K562 (cell line): Measurements from ENCODE around the gene PPP1R13L. TPM values are rescaled to one million over a fixed set of nuclear protein-coding genes. Genes with fewer than 3 reads are reported as not detected.

Experiments
- BACH1 ChIP-seq: fragments of 200-800 bp; sonication (Bioruptor generic); IDR thresholded peaks from 2 replicates; pipeline ENCODE4 v1.6.1; 2016; ENCODE audit warnings: missing genetic modification characterization, missing compliant biosample characterization
- CAMTA2 ChIP-seq: fragments of 250-450 bp; sonication (Bioruptor Pico); conservative IDR thresholded peaks from 2 replicates; pipeline ENCODE4 v1.5.1; 2022
- ELF4 ChIP-seq: fragments of 450-650 bp; formaldehyde crosslinking; IDR thresholded peaks from 2 replicates; pipeline ENCODE4 v1.4.0; 2022; ENCODE audit warnings: missing genetic modification characterization
- KAT7 ChIP-seq: sonication (generic); formaldehyde crosslinking; IDR thresholded peaks from 2 replicates; pipeline ENCODE4 v1.8.0; 2022; ENCODE audit warnings: missing genetic modification reagents, mild to moderate bottlenecking, borderline replicate concordance
- MAFG ChIP-seq: fragments of 450-650 bp; conservative IDR thresholded peaks from 2 replicates; pipeline ENCODE4 v1.6.1; 2016; ENCODE audit warnings: missing genetic modification characterization, missing compliant biosample characterization
- MCM3 ChIP-seq: fragments of 450-650 bp; IDR thresholded peaks from 2 replicates; pipeline ENCODE4 v1.6.1; 2016
- NFIC ChIP-seq: fragments of 450-650 bp; IDR thresholded peaks from 2 replicates; pipeline ENCODE4 v1.6.1; 2017; ENCODE audit warnings: mild to moderate bottlenecking, inconsistent platforms
- RFX1 ChIP-seq: fragments of 450-650 bp; IDR thresholded peaks from 2 replicates; pipeline ENCODE4 v1.6.1; 2016; ENCODE audit warnings: mild to moderate bottlenecking, moderate library complexity
- SMARCA5 ChIP-seq: fragments of 450-650 bp; IDR thresholded peaks from 2 replicates; pipeline ENCODE4 v1.6.1; 2016
- SP2 ChIP-seq: IDR thresholded peaks from 2 replicates; pipeline ENCODE4 v1.6.1; 2011; ENCODE audit warnings: mild to moderate bottlenecking, low read depth, low read length, moderate library complexity; ENCODE audit not compliant: poor library complexity, severe bottlenecking; ENCODE audit errors: extremely low read depth
- SRSF1 ChIP-seq: fragments of 200-400 bp; formaldehyde crosslinking; IDR thresholded peaks from 2 replicates; pipeline ENCODE4 v1.6.1; 2017; ENCODE audit warnings: mild to moderate bottlenecking, low read depth, low read length, moderate library complexity
- TCF7 ChIP-seq: sonication (generic); IDR thresholded peaks from 2 replicates; pipeline ENCODE4 v1.6.1; 2016; ENCODE audit warnings: antibody characterized with exemption, borderline replicate concordance
- TEAD2 ChIP-seq: fragments of 450-650 bp; IDR thresholded peaks from 2 replicates; pipeline ENCODE4 v1.6.1; 2016; ENCODE audit warnings: missing genetic modification characterization, control low read depth, missing compliant biosample characterization
- TRIM24 ChIP-seq, 2 experiments: fragments of 450-650 bp; IDR thresholded peaks; 2 replicates each; pipeline ENCODE4 v1.6.1; 2016
- ZBED1 ChIP-seq: IDR thresholded peaks from 2 replicates; pipeline ENCODE4 v1.6.1; 2014
- ZFP36 ChIP-seq: fragments of 150-350 bp; IDR thresholded peaks from 2 replicates; pipeline ENCODE4 v1.6.1; 2018; ENCODE audit warnings: low read length, low read depth; ENCODE audit not compliant: partially characterized antibody
- ZNF444 ChIP-seq: fragments of 250-450 bp; sonication (Bioruptor Pico); IDR thresholded peaks from 2 replicates; pipeline ENCODE4 v1.4.0; 2020; ENCODE audit warnings: mild to moderate bottlenecking, moderate library complexity
- ZNF707 ChIP-seq: fragments of 250-450 bp; sonication (Bioruptor Pico); conservative IDR thresholded peaks from 2 replicates; pipeline ENCODE4 v1.8.0; 2022; ENCODE audit warnings: inconsistent platforms, mild to moderate bottlenecking, moderate library complexity
- polyA plus RNA-seq, 8 experiments: library from polyadenylated mRNA; depleted of rRNA in 4 of 8; stranded (reverse) in 5 of 8; unstranded in 3 of 8; fragments of >200 nt; fragmentation: Nextera tagmentation in 2 of 8; fragmentation: Illumina TruSeq in 1 of 8; extraction: Ambion mirVana in 2 of 8; extraction: Trizol in 1 of 8; gene quantifications; 2 replicates each; pipeline versions ENCODE4 v1.2.1 to v1.2.3, GENCODE V29; 2011 to 2014; ENCODE audit warnings: inconsistent platforms in 1 of 8, missing spikeins in 1 of 8
- total RNA-seq, 7 experiments: library from RNA; depleted of rRNA in 6 of 7; stranded (reverse); fragments of >200 nt in 6 of 7; fragmentation: Illumina TruSeq in 2 of 7; extraction: Trizol in 2 of 7; gene quantifications; 2 replicates each; pipeline versions ENCODE4 v1.2.1 to v1.2.3, GENCODE V29; 2011 to 2021; ENCODE audit warnings: low replicate concordance in 1 of 7
- TF ChIP-seq, protein P1 (sequence below): fragments of 450-650 bp; formaldehyde crosslinking; IDR thresholded peaks from 2 replicates; pipeline ENCODE4 v1.4.0; 2020; ENCODE audit warnings: mild to moderate bottlenecking
- TF ChIP-seq, protein P2 (sequence below): fragments of 250-450 bp; sonication (Bioruptor Pico); IDR thresholded peaks from 2 replicates; pipeline ENCODE4 v1.8.0; 2021; ENCODE audit warnings: borderline replicate concordance, mild to moderate bottlenecking, moderate library complexity; ENCODE audit not compliant: poor library complexity, severe bottlenecking
- TF ChIP-seq, protein P3 (sequence below): fragments of 450-650 bp; IDR thresholded peaks from 2 replicates; pipeline ENCODE4 v1.7.1; 2018; ENCODE audit warnings: mild to moderate bottlenecking, low read depth; ENCODE audit not compliant: partially characterized antibody
- TF ChIP-seq, protein P4 (sequence below): fragments of 250-450 bp; sonication (Bioruptor Pico); IDR thresholded peaks from 2 replicates; pipeline ENCODE4 v1.5.1; 2021; ENCODE audit warnings: mild to moderate bottlenecking
- TF ChIP-seq, protein P5 (sequence below): fragments of 250-450 bp; sonication (Bioruptor Pico); IDR thresholded peaks from 2 replicates; pipeline ENCODE4 v1.9.0; 2021; ENCODE audit warnings: mild to moderate bottlenecking

Gene PPP1R13L
- total and polyA plus RNA-seq, 9 of the 15 experiments (the other 6 are each of a cell fraction or from before 2014, with no cell fraction given) = 0.32 to 6.7 (median 2.0) TPM

DNA sequence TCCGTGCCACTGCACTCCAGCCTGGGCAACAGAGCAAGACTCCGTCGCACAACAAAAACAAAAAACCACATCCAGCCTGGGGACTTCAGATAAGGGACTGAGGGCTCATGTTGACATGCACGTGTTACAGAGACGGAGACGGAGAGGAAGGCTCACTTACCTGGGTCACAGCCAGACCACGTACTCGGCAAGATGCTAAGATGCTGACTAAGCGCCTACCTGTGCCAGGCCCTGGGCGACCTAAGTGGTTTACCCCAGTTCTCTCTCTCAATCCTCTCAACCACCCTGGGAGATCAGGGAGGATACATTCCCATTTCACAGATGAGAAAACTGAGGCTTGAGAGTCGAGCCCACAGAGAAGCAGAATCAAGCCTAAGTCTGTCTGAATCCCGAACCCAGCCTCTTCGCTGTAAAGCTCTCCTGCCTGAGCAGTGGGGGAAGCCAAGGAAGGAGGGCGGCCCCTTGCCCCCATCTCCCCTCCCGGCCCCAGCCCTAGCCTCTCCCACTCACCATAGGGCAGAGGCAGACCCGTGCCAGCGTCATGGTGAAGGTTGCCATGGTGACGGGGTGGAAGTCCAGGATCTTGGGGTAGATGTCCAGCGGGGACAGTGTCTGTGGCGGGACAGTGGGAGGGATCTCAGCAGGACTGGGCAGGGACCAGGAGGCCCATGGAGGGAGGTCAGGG lies 48.0 kb downstream of the PPP1R13L start (continued):
- TF ChIP-seq, protein P1, sequence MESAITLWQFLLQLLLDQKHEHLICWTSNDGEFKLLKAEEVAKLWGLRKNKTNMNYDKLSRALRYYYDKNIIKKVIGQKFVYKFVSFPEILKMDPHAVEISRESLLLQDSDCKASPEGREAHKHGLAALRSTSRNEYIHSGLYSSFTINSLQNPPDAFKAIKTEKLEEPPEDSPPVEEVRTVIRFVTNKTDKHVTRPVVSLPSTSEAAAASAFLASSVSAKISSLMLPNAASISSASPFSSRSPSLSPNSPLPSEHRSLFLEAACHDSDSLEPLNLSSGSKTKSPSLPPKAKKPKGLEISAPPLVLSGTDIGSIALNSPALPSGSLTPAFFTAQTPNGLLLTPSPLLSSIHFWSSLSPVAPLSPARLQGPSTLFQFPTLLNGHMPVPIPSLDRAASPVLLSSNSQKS (CRISPR knock-in tag) = no peak
- TF ChIP-seq NFIC = no peak; the same call in 1 of the 2 replicates
- TF ChIP-seq SMARCA5 = peak; percentile 48; the same call in 1 of the 2 replicates
- no peak for TF ChIP-seq ZFP36
- no peak for TF ChIP-seq SRSF1
- TF ChIP-seq, protein P2, sequence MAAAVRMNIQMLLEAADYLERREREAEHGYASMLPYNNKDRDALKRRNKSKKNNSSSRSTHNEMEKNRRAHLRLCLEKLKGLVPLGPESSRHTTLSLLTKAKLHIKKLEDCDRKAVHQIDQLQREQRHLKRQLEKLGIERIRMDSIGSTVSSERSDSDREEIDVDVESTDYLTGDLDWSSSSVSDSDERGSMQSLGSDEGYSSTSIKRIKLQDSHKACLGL (CRISPR knock-in tag) = no peak
- peak; percentile 82 for TF ChIP-seq RFX1
- TF ChIP-seq SP2 = no peak
- TF ChIP-seq, protein P3, sequence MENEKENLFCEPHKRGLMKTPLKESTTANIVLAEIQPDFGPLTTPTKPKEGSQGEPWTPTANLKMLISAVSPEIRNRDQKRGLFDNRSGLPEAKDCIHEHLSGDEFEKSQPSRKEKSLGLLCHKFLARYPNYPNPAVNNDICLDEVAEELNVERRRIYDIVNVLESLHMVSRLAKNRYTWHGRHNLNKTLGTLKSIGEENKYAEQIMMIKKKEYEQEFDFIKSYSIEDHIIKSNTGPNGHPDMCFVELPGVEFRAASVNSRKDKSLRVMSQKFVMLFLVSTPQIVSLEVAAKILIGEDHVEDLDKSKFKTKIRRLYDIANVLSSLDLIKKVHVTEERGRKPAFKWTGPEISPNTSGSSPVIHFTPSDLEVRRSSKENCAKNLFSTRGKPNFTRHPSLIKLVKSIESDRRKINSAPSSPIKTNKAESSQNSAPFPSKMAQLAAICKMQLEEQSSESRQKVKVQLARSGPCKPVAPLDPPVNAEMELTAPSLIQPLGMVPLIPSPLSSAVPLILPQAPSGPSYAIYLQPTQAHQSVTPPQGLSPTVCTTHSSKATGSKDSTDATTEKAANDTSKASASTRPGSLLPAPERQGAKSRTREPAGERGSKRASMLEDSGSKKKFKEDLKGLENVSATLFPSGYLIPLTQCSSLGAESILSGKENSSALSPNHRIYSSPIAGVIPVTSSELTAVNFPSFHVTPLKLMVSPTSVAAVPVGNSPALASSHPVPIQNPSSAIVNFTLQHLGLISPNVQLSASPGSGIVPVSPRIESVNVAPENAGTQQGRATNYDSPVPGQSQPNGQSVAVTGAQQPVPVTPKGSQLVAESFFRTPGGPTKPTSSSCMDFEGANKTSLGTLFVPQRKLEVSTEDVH = no peak
- no peak for TF ChIP-seq KAT7 (CRISPR knock-in tag)
- TF ChIP-seq, protein P4, sequence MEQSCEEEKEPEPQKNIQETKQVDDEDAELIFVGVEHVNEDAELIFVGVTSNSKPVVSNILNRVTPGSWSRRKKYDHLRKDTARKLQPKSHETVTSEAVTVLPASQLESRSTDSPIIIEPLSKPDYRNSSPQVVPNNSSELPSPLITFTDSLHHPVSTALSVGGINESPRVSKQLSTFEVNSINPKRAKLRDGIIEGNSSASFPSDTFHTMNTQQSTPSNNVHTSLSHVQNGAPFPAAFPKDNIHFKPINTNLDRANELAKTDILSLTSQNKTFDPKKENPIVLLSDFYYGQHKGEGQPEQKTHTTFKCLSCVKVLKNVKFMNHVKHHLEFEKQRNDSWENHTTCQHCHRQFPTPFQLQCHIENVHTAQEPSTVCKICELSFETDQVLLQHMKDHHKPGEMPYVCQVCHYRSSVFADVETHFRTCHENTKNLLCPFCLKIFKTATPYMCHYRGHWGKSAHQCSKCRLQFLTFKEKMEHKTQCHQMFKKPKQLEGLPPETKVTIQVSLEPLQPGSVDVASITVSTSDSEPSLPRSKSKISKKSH (CRISPR knock-in tag) = no peak
- no peak for TF ChIP-seq ELF4 (CRISPR knock-in tag)
- TF ChIP-seq TEAD2 (tag) = no peak
- no peak for TF ChIP-seq ZNF707 (CRISPR knock-in tag)
- TF ChIP-seq MAFG = 0 out of 2 replicates have a peak, but pooled peaks have one; percentile 28
- TF ChIP-seq CAMTA2 (CRISPR knock-in tag) = no peak
- TF ChIP-seq MCM3 = no peak
- TF ChIP-seq TRIM24 (IDR thresholded peaks at IDR 0.05) = no peak
- no peak for TF ChIP-seq TCF7
- TF ChIP-seq ZBED1 = no peak
- TF ChIP-seq, protein P5, sequence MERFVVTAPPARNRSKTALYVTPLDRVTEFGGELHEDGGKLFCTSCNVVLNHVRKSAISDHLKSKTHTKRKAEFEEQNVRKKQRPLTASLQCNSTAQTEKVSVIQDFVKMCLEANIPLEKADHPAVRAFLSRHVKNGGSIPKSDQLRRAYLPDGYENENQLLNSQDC (CRISPR knock-in tag) = no peak
- TF ChIP-seq ZNF444 (CRISPR knock-in tag) = no peak
- no peak for TF ChIP-seq BACH1 (tag)
